HG02571 (cell line): ENCODE data around the gene NPM1.

Experiments
- ATAC-seq: cut with Tn5 transposase; IDR thresholded peaks from one replicate; pipeline ENCODE4 v1.9.1; 2021; ENCODE audit warnings: mild to moderate bottlenecking, moderate library complexity; ENCODE audit not compliant: unreplicated experiment

NPM1 gene

DNA sequence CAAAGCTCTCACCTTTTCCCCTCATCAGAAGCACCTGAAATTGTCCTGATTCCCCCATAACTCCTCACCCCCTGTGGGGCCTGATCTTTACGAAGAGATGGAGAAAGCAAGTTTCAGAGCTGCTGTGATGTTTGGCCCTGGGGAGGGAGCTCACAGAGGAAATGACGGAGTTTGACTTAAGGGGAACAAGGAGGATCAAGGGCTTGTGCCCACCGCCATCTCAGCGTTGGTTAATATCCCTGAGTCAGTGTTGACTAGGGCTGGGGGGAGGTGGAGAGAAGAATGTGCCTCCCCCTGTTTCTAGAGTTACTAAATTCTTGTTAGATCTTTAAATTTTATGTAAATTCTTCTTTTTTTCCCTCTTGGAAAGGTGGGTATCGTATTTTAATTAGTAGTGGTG lies 59.6 kb downstream of the NPM1 start:
- no peak for ATAC-seq

DNA sequence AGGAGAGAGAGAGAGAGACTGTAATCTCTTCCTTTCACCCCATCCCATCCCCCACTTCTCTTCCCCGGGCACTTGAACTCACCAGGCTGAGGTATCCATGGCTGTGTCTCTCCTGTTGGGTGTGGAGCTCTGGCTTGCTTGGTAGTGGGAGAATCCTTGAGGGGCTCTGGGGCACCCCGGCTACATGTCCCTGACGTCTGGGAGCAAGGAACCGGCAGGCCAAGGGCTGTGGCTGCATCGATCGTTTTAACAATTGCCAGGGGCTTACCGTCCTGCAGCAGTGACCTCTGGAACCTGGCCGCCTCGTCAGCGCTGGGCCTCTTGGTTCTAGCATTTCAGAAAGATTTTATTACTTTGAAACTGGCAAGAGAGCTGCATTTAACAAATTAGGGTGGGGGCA lies 61.8 kb downstream of the NPM1 start:
- ATAC-seq, result no peak

DNA sequence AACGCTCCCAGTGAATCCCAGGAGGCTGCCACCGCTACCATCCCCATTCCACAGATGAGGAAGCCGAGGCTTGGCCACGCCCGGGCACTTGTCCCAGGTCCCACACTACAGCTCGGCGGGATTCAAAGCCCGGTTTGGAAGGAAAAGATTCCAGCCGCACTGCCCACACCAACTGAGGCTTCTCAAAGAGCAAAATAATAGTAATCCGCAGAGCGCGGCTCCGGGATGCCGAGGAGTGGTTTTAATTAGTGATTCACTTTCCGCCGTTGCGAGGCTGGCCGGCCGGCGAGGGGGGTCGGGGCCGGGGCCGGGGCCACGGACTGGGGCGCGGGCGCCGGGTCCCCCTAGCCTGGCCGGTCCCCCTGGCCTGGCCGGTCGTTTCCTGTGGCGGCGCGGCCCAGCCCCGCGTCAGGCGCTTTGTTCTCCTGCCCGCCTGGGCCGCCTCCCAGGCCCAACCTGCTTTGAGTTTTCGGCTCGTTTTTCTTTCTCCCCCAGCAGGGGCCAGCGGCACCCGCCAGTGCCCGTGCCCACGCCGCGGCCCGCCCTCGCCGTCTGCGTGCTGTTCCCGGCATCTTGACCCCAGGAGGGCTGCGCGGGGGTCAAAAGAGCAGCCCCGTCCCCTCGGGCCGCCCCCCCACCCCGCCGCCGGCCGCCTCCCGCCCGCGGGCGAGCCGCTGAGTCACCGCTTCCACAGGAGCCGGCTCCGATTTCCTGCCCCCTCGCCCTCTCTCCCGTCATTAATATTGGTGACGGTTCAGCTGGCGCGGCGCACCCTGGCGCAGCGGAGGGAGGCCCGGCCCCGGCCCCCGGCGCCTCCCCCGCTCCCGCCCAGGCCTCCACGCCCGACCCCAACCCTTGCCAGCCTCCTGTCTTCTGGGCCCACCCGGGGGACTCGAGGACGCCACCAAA lies 63.0 kb downstream of the NPM1 start:
- no peak for ATAC-seq

DNA sequence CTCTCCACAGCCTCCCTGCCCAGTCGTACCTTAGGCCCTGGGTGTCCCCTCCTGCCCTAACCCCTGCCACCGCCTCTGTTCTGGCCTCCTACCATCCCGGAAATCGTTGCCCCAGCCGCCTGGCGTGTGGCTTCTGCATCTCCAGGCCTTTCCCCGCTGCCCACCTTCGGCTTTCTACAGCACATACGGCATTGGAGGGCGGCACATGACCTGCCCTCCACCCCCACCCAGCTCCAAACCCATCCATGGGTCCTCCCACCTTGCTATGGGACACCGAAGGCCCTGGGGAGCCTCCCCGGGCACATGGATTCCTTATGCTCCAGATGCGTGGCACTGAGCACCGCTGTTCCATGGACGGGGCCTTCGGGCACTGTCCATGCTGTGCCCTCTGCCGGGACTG lies 63.8 kb downstream of the NPM1 start:
- no peak for ATAC-seq

DNA sequence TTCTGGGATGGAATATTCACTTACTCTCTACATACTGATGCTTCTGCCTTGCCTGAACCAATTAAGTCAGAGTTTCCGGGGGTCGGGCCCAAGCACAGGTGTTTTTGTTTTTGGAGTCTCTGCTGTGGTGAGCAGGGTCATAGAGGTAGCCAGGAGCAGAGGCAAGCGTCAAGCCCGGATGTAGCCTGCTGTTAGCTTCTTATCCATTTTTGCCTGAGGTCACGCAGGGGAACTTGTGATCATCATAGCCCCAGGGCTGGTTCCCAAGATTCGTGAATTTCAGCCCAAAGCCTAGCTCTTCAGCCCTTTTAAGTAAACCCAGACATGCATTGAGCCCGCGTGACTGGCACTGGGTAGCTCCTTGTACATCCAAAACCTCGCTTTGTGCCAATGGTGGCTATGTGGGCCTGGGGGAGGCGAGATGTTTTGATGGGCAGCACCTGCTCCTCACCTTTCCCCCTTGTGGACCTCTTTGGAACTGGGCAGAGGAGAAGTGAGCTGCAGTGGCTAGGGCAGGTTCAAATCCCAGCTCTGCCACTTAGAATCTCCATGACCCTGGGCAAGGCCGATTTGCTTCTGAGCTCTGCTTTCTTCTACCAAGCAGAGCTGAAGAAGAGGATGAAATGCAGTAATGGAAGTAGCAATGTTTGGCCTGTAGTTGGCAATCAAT lies 65.5 kb downstream of the NPM1 start:
- no peak for ATAC-seq

DNA sequence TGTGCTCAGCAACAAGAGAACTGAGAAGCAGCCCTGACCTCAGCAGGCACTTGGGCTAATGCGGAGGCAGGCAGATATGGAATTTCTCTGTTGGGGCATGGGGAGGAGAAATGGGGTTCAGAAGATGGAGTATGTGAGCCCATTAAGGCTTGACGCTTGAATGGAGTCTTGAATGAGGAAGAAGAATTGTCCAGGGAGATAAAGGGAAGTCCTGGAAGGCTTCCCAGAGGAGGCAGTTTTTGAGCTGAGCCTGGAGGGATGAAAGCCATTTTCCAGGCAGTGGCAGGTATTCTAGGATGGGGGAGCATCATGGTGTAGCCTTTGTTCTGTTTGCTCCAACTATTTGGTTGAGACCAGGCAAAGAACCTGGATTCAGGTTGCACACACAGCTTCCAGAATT lies 66.3 kb downstream of the NPM1 start:
- no peak for ATAC-seq

DNA sequence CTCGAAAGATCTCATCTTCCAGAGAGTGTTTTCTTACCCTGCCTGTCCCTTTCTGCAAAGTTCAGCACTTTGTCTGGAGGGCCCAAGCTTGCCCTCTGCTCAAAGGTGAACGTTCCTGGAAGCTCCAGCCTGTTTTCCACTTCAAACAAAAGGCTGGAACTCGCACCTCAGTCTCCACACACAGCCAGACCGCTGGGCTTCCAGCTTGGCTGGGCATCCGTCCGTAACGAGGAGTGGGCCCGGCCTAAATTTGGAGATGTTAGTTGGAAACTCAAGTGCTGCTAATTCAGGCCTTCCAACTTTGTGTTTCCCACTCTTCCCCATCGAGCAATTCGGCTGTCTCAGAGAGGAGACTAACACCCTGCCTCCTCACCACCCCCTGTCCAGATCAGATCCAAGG lies 66.9 kb downstream of the NPM1 start:
- ATAC-seq, result no peak

DNA sequence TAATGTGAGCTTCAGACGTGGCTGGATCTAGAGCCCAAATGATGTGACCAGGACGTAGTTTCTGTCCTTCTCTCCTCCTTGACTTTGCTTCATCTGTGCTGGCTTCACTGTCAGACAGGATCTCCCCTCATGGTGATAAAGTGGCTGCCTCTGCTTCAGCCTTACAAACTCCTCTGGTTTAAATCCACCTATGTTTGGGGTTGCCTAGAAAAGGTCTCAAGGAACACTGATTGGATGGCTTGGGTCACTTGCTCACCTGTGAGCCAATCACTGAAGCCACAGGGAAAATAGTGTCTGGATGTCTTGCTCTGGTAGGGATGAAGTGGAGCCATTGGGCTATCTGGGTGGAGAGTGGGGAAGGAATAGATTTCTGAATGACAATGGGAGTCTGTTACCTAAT lies 67.9 kb downstream of the NPM1 start:
- ATAC-seq, result no peak

DNA sequence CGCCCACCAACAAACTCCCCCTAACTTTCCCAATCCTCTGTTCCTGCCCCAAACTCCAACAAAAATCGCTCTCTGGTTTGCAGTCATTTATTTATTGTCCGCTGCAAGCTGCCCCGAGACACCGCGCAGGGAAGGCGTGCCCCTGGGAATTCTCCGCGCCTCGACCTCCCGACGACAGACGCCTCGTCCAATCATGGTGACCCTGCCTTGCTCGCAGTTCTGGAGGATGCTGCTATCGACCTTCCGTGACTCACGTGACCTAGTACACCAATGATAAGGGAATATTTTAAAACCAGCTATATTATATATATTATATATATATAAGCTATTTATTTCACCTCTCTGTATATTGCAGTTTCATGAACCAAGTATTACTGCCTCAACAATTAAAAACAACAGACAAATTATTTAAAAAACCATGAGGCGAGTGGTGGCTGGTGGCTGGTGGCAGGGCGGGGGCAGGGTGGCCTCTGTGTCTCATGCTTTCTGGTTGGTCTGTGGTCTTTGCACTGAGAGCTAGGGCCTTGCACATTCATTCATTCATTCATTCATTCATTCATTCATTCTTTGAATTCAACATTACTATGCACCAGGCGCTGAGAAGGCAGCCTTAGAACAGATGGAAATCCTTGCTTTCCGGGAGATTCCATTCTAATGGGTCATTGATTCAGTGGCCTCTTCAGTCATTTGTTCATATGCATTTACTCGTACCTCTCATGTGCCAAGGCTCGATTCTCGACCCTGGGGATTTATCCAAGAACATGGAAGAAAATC lies 69.7 kb downstream of the NPM1 start:
- no peak for ATAC-seq

DNA sequence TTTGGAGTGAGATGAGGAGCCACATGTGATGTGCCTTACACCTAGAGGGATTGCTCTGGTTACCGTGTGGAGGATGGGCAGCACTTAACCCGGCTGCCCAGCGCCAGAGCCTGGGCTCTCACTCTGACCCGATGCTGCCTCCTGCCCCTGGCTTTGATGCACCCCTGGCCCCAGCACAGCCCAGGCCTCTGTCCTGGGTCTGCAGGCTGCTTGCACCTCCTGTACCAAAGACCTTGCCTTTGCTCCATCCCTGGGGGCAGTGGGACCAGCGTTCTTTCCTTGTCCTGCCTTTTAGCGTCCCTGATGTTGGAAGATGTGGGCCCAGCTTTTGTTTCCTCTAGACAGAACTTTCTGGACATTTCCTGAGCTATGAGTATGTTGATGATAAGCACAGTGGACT lies 72.2 kb downstream of the NPM1 start:
- ATAC-seq, result no peak
